ENCODE measurements around the gene ZNF556.

The ZNF556 gene

DNA sequence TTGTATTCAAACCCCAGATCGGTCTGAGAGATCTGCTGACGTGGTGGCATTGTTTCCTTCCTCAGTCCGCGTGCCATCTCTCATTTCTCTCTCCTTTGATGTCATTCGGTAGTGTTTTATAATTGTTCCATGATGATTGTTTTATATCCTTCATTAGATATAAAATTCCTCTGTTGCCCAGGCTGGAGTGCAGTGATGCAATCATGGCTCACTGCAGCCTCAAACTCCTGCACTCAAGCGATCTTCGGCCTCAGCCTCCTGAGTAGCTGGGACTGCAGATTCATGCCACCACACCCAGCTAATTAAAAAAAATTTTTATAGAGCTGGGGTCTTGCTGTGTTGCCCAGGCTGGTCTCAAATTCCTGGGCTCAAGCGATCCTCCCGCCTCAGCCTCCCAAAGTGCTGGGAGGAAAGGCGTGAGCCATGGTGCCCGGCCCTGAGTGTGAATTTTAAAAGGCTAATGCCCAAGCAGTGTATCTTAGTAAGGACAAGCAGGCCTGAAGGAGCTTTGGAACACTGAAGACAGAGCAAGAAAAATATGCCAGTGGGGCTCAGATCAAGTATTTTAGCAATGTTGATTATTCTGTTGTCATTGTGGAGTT, 38.9 kb downstream of the ZNF556 start:
- no peak for DNase-seq (ENCODE audit: low spot score)

DNA sequence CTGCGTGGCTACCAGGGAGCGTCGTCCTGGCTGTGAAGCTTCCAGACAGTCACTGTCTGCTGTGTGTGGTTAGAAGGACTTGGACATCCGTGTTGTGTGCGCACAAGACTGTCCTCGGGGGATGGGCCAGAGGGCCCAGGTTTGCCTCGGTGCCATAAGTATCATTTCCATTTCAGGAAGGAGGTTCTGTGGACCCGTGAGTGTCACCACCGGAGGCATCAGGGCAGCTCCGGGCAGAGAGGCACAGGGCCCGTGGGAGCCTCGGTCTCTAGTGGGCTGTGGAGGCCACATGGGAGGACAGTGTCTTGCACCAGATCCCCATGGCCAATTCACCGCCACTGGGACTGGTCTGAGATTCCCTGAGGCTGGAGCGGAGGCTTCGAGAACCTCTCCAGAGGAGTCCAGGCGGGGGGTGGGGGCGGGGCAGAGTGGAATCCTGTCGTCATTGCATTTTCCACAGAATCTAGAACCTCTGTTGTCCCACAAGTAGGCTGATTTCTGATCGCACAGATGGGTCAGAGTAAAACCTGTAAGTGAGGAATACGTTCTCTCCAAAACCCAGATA, 39.6 kb downstream of the ZNF556 start:
- DNase-seq (ENCODE audit: low spot score), result no peak

DNA sequence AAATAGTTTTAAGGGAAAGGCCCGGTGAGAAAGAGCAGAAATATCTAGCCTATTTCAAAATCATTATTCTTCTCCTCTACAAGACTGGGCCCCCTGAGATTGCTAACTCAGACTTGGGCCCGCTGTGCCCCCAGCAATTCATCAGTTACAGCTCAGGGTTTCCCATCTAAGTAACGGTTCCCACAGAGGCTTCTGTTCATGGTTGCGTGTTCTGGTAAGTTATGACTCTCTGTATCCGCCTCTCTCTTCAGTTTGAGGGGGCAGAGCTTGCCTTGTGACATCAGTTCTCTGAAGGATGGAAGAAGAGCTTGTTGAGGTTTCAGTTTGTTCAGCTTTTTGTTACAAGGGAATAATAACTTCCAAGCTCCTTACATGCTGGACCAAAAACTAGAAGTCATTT, 45.2 kb downstream of the ZNF556 start:
- DNase-seq (ENCODE audit: low spot score), result no peak

DNA sequence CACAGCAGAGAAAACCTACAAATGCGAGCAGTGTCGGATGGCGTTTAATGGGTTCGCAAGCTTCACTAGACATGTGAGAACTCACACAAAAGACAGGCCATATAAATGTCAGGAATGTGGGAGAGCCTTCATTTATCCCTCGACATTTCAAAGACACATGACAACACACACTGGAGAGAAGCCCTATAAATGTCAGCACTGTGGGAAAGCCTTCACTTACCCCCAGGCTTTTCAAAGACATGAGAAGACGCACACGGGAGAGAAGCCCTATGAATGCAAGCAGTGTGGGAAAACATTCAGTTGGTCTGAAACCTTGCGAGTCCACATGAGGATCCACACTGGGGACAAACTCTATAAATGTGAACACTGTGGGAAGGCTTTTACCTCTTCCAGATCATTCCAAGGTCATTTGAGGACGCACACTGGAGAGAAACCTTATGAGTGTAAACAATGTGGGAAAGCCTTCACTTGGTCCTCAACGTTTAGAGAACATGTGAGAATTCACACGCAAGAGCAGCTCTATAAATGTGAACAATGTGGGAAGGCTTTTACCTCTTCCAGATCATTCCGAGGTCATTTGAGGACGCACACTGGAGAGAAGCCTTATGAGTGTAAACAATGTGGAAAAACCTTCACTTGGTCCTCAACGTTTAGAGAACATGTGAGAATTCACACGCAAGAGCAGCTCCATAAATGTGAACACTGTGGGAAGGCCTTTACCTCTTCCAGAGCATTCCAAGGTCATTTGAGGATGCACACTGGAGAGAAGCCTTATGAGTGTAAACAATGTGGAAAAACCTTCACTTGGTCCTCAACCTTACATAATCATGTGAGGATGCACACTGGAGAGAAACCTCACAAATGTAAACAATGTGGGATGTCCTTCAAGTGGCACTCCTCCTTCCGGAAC, 50.4 kb downstream of the ZNF556 start:
- DNase-seq (ENCODE audit: low spot score), result no peak

DNA sequence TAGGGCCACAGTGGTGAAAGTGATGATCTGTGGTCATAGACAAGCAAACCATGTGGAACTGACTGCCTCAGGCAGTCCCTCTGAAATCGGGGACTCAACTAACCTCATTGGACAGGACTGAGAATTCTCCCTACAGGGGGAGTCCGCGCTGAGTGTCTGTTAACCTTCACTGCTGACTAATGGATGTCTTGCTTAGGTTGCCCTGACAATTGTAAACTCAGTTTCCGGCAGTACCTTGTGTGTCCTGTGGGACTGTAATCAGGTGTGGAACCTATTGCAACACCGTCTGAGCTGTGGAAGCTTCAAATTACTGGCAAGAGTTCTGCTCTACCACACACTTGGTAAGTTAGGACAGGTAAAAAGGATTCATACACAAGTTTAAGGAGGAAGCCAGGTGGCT, 55.9 kb downstream of the ZNF556 start:
- no peak for DNase-seq (ENCODE audit: low spot score)

DNA sequence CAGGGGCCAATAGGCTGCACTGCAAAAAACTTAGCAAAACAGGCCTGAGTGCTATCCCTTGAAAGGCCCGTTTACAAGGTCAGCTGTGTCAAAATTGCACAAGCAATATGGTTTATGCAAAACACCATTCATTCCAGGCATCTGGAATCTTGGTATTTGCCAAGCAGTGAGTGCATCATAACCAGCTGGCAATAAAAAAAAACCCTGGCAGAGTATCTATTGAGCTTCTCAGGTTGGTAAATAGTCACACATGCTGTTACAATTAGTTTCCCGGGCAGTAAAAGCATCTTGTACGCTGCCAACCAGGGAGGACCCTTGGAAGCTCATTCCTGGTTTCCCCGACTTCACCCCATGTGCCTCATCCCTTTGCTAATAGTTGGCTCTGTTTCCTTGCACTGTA, 56.4 kb downstream of the ZNF556 start:
- no peak for DNase-seq (ENCODE audit: low spot score)

DNA sequence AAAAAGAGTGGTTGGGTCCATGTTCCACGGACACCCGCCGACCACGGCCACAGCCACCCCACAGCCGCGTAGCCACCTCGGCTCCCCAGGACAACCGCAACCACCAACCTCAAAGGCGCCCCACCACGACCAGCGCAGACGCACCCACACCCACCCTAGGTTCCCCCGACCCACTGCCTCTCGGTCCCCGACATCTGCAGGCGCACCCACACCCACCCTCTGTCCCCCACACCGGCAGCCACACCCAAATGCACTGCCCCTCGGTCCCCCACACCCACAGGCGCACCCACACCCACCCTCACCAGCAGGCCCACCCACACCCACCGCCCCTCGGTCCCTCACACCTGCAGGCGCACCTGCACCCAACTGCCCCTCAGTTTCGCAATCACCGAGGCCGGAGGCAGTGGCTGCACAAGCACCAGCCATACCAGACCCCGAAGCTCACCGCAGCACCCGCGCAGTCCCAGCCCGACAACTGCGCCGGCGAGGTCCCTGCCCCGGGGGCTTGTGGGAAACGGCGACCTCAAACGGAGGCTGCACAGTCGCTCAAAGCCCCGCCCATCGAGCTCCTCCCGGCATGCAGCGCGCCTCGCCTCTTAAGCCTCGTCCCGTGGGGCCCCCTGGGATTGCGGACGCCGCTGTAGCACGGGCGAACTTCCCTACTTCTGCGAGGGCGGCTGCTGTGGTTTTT, 59.4 kb downstream of the ZNF556 start:
- no peak for DNase-seq (ENCODE audit: low spot score)

DNA sequence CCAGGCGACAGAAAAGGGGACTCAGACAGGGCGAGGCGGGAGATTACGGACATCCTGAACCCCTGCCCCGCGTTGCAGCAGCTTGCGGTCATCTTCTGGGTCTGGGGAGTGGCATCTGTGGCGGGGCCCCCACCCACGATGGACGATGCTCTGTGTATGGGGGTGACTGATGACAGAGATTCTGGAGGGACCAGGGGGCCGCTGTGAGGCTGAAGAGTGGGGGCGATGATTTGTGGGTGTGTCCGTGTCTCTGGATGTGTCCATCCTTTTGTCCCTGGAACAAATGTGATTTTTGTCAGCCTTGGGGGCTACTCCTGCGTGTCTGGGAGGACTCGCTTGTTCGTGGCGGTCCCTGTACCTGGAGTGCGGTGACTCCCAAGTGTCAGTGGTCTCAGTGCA, 59.9 kb downstream of the ZNF556 start:
- no peak for DNase-seq (ENCODE audit: low spot score)

All from D341Med (cell line).